Neural progenitor cell (in vitro differentiated cells): ENCODE data around the gene MRPL32. TPM values are rescaled to one million over a fixed set of nuclear protein-coding genes. Genes with fewer than 3 reads are reported as not detected.

Source experiments
- DNase-seq: peaks from one replicate; pipeline ENCODE4 v3.0.0-alpha.2; 2016; ENCODE audit warnings: low spot score
- H2AFZ ChIP-seq: fragments of 200-600 bp; sonication (generic); replicated peaks from 2 replicates; pipeline ENCODE4 v1.6.1; 2016; ENCODE audit warnings: antibody characterized with exemption
- H3F3A ChIP-seq: fragments of 200-600 bp; sonication (generic); 2 replicates; pipeline ENCODE4 v1.6.1; 2016; ENCODE audit warnings: antibody characterized with exemption, low read depth
- H3K27ac ChIP-seq: fragments of 200-600 bp; sonication (generic); 2 replicates; pipeline ENCODE4 v1.5.1; 2016; ENCODE audit warnings: mild to moderate bottlenecking
- H3K27me3 ChIP-seq: fragments of 200-600 bp; sonication (generic); 2 replicates; pipeline ENCODE4 v1.6.1; 2016; ENCODE audit warnings: mild to moderate bottlenecking, moderate library complexity
- H3K36me3 ChIP-seq: fragments of 200-600 bp; sonication (generic); 2 replicates; pipeline ENCODE4 v1.5.1; 2016
- H3K4me1 ChIP-seq: fragments of 200-600 bp; sonication (generic); 2 replicates; pipeline ENCODE4 v1.6.1; 2016; ENCODE audit warnings: mixed run types
- H3K4me2 ChIP-seq: fragments of 200-600 bp; sonication (generic); 2 replicates; pipeline ENCODE4 v1.6.1; 2016
- H3K4me3 ChIP-seq: fragments of 200-600 bp; sonication (generic); 2 replicates; pipeline ENCODE4 v1.5.1; 2016
- H3K79me2 ChIP-seq: fragments of 200-600 bp; sonication (generic); 2 replicates; pipeline ENCODE4 v1.6.1; 2016; ENCODE audit warnings: low read depth
- H3K9ac ChIP-seq: fragments of 200-600 bp; sonication (generic); 2 replicates; pipeline ENCODE4 v1.6.1; 2016
- H3K9me3 ChIP-seq: fragments of 200-600 bp; sonication (generic); 2 replicates; pipeline ENCODE4 v1.5.1; 2016; ENCODE audit warnings: low read depth
- H4K20me1 ChIP-seq: fragments of 200-600 bp; sonication (generic); 2 replicates; pipeline ENCODE4 v1.6.1; 2016; ENCODE audit warnings: low read depth
- H3K27ac Mint-ChIP-seq: 3 replicates; pipeline ENCODE4 v1.8.0; 2021; ENCODE audit warnings: mixed read lengths
- H3K27me3 Mint-ChIP-seq: 2 replicates; pipeline ENCODE4 v1.8.0; 2022; ENCODE audit warnings: low read depth, mild to moderate bottlenecking, inconsistent platforms, moderate library complexity, mixed read lengths; ENCODE audit not compliant: insufficient read depth
- H3K36me3 Mint-ChIP-seq: 3 replicates; pipeline ENCODE4 v1.8.0; 2021; ENCODE audit warnings: mixed read lengths
- H3K4me1 Mint-ChIP-seq: 3 replicates; pipeline ENCODE4 v1.8.0; 2021; ENCODE audit warnings: mixed read lengths
- H3K4me3 Mint-ChIP-seq: 3 replicates; pipeline ENCODE4 v1.8.0; 2021; ENCODE audit warnings: mild to moderate bottlenecking, moderate library complexity, mixed read lengths
- H3K9me3 Mint-ChIP-seq: 3 replicates; pipeline ENCODE4 v1.8.0; 2020; ENCODE audit warnings: mixed read lengths
- EZH2 ChIP-seq: fragments of 200-600 bp; sonication (generic); IDR thresholded peaks from 2 replicates; pipeline ENCODE4 v1.6.1; 2017; ENCODE audit warnings: antibody characterized with exemption, mild to moderate bottlenecking, moderate library complexity
- EZH2phosphoT487 ChIP-seq: fragments of 200-600 bp; sonication (generic); IDR thresholded peaks from 2 replicates; pipeline ENCODE4 v1.6.1; 2017; ENCODE audit warnings: antibody characterized with exemption
- total RNA-seq: library from RNA; depleted of rRNA; stranded (reverse); fragments of >200 nt; gene quantifications from 2 replicates; pipeline ENCODE4 v1.2.3, GENCODE V29; 2015; ENCODE audit warnings: low replicate concordance
- TF ChIP-seq, protein P1 (sequence below): fragments of 200-600 bp; sonication (generic); IDR thresholded peaks from 2 replicates; pipeline ENCODE4 v1.5.1; 2017; ENCODE audit warnings: antibody characterized with exemption, mild to moderate bottlenecking

MRPL32 gene
- total RNA-seq, 1 donor from 2014 or later, result 133 TPM

DNA sequence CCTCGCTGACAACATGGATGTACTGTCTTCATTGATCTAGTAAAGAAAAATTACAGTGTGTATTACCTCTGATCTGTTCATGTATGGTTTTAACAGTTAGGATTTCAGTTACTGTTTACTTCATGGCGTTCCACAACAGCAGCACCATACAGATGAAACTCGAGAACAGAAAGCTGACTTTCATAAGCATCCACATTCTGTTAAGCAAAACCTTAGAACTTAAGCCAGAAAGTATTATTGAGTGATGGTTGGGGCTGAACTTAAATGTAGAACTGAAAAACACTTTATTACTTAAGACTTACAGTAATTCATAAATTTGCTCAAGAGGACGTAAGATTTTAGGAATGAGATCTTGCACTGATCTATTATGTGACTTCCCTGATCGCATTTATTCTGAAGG, 3.7 kb downstream of the MRPL32 start:
- no peaks in the 10 kb centered on the region for H3K9me3 Mint-ChIP-seq

DNA sequence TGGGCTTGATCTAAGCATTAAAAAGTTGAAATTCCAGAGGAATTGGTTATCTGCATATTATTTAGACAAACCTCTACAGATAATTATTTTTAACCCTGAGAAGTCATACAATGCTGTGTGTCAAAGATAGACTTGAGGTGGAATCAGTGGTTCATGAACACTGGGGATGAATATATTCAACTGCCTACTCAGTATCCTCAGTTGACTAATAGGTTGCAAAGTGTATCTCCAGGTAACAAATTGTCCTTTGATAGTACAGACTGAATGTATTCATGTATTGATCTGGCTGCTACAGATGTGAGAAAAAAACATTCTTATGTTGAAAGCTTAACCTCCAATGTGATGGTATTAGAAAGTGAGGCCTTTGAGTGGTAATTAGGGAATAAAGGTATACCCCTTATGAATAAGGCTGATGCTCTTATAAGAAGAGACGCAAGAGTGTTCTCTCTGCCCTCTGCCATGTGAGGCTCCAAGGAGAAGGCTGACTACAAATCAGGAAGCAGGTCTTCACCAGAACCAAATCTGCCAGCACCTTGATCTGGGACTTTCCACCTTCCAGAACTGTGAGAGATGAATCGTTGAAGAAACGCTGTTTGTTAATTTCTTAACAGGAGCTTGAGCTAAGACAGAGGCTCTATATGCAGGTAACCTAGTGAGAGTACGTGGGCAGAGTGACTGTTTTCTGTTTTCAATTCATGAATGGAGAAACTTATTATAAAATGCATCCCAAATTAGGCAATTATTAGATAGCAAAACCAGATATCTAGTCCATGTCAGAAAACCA, 7.5 kb downstream of the MRPL32 start:
- Histone ChIP-seq H3K4me3 (no peak overlapping the region), H3K4me2 (no peak overlapping the region), H3K27me3 (no peaks in the 10 kb centered on the region), H3K9me3 (no peaks in the 10 kb centered on the region), H3F3A (peaks cover 17% of the 10 kb centered on the region), H4K20me1 (no peaks in the 10 kb centered on the region), H3K36me3 (peaks cover 10% of the 10 kb centered on the region), H3K27ac (no peak overlapping the region), H3K4me1 (peaks cover 3% of the 10 kb centered on the region), H3K9ac (no peak overlapping the region), H3K79me2 (peaks cover 15% of the 10 kb centered on the region), H2AFZ (no peak overlapping the region)
- Mint-ChIP-seq H3K9me3 (no peaks in the 10 kb centered on the region), H3K4me1 (peaks cover 4% of the 10 kb centered on the region), H3K4me3 (no peak overlapping the region), H3K27me3 (peaks cover 3% of the 10 kb centered on the region), H3K27ac (no peak overlapping the region), H3K36me3 (peaks cover 14% of the 10 kb centered on the region)
- DNase-seq, result no peak
- no peak for TF ChIP-seq EZH2
- no peak for TF ChIP-seq EZH2phosphoT487
- TF ChIP-seq, protein P1, sequence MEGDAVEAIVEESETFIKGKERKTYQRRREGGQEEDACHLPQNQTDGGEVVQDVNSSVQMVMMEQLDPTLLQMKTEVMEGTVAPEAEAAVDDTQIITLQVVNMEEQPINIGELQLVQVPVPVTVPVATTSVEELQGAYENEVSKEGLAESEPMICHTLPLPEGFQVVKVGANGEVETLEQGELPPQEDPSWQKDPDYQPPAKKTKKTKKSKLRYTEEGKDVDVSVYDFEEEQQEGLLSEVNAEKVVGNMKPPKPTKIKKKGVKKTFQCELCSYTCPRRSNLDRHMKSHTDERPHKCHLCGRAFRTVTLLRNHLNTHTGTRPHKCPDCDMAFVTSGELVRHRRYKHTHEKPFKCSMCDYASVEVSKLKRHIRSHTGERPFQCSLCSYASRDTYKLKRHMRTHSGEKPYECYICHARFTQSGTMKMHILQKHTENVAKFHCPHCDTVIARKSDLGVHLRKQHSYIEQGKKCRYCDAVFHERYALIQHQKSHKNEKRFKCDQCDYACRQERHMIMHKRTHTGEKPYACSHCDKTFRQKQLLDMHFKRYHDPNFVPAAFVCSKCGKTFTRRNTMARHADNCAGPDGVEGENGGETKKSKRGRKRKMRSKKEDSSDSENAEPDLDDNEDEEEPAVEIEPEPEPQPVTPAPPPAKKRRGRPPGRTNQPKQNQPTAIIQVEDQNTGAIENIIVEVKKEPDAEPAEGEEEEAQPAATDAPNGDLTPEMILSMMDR, result no peak

More for the DNA sequence above, 3.7 kb downstream of the MRPL32 start:
- Histone ChIP-seq H4K20me1 (peaks cover 8% of the 10 kb centered on the region), H3K9ac (no peak overlapping the region), H3K36me3 (peaks cover 10% of the 10 kb centered on the region), H3K4me3 (no peak overlapping the region), H3K9me3 (no peaks in the 10 kb centered on the region), H3K4me2 (no peak overlapping the region), H3F3A (peaks cover 14% of the 10 kb centered on the region), H2AFZ (no peak overlapping the region), H3K4me1 (peaks cover 2% of the 10 kb centered on the region), H3K27me3 (no peaks in the 10 kb centered on the region), H3K27ac (no peak overlapping the region), H3K79me2 (peaks cover 52% of the 10 kb centered on the region)
- peaks cover 14% of the 10 kb centered on the region for H3K36me3 Mint-ChIP-seq
- H3K27ac Mint-ChIP-seq, result no peak overlapping the region
- DNase-seq, result no peak
- no peak overlapping the region for H3K4me3 Mint-ChIP-seq
- no peak for TF ChIP-seq EZH2
- no peak for TF ChIP-seq EZH2phosphoT487
- TF ChIP-seq, protein P1, result no peak
- H3K4me1 Mint-ChIP-seq, result peaks cover 11% of the 10 kb centered on the region
- H3K27me3 Mint-ChIP-seq, result peaks cover 2% of the 10 kb centered on the region

DNA sequence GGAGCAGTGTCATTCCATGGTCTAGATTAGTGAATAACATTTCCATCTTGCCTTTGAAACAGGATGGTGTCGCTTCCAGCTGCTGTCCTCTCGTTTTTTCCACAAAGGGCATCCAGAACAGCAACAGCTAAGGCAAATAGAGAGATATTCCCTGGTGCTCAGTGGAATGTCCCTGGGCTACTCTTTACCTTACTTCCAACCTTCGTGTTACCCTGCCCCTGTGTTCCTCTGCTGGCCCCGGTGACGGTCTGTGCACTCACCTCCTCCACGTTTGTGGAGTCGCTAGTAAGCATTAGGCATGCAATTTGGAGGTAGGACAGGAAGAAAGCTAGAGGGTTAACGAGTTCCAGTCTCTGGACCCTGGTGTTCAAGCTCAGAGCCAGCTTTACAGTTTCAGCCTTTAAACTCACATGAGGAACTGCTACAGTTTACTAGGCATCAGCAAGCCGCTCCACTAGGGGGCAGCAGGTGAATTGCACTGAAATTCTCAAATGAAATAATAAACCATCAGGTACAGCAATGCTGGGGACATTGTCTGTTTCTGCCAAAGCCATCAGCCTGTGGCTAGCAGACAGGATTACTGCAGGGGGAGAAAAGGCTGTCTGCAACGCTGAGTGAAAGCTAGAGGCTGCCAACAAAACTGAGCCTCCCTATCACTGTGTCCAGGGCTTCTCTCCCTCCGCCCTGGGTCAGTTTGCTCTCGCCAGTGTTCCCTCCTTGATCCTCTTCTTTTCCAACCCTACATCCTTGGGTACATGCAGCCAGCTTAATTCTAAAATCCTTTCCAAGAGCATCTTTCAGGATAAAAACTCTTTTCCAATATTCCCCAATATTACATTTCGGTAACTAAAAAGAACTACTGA, 9.0 kb downstream of the MRPL32 start:
- H3K4me3 ChIP-seq, result no peak overlapping the region
- DNase-seq, result peak; percentile 91
- H3K27me3 Mint-ChIP-seq, result peaks cover 3% of the 10 kb centered on the region
- no peaks in the 10 kb centered on the region for H3K9me3 ChIP-seq
- H3K9ac ChIP-seq, result no peak overlapping the region
- H3K36me3 ChIP-seq, result peaks cover 7% of the 10 kb centered on the region
- H2AFZ ChIP-seq, result no peak overlapping the region
- no peaks in the 10 kb centered on the region for H3K9me3 Mint-ChIP-seq
- H3K4me2 ChIP-seq, result peak overlapping the region; percentile 21
- H3K27ac ChIP-seq, result no peak overlapping the region
- peaks cover 17% of the 10 kb centered on the region for H3F3A ChIP-seq
- H3K27ac Mint-ChIP-seq, result no peak overlapping the region
- H3K4me1 ChIP-seq, result peaks cover 3% of the 10 kb centered on the region
- no peaks in the 10 kb centered on the region for H4K20me1 ChIP-seq
- no peak overlapping the region for H3K4me3 Mint-ChIP-seq
- peaks cover 4% of the 10 kb centered on the region for H3K4me1 Mint-ChIP-seq
- H3K79me2 ChIP-seq, result peaks cover 1% of the 10 kb centered on the region
- H3K27me3 ChIP-seq, result no peaks in the 10 kb centered on the region
- H3K36me3 Mint-ChIP-seq, result peaks cover 9% of the 10 kb centered on the region
- TF ChIP-seq EZH2 (no peak), EZH2phosphoT487 (no peak)
- TF ChIP-seq, protein P1, result peak; percentile 98
